Measurements from ENCODE around the gene METTL22. TPM values are rescaled to one million over a fixed set of nuclear protein-coding genes. Genes with fewer than 3 reads are reported as not detected.

Gene METTL22
- total and polyA plus RNA-seq, 10 of the 15 experiments (the other 5 are each of a cell fraction or from before 2014, with no cell fraction given) = 6.4 to 34.7 (median 18.8) TPM

DNA sequence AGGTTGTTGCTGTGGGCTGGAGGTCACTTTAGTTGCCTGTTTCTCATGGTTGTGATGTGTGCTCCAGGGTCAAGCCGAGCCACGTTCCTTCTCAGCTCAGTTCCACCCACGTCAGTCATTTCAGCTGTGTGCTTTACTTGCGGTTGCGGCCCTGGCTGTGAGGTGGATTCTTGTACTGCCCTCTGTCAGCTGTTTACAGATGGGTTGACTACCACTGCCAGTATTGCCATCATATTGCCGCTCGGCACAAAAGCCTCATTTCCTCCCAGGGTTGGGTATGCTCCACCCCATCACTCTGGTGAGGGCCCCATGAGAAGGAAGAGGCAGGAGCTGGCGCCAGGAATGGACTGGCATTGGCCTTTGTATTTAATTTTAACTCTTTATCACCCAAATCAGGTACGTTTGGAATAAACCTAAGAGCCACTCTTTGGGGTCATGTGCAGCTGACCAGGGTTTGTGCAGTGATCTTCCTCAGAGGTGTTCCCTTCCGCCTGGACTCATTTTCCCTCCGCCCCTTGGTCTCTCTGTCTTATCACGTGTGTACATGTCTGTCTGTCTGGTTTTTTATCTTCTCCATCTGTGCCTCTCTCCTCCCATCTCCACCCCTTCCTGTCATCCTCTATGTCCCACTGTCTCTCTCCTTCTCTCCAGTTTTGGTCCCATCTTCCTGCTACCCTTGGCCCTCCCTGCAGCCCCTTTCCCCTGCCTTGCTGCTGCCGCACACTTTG, 25.0 kb downstream of the METTL22 start:
- Histone ChIP-seq H3K4me2 (ENCODE audit: control insufficient read depth, insufficient read depth) (no peak overlapping the region), H4K20me1 (ENCODE audit: control insufficient read depth, insufficient read depth) (no peaks in the 10 kb centered on the region), H3K9ac (ENCODE audit: control insufficient read depth, insufficient read depth, low read length) (no peak overlapping the region), H3K27me3 (replicated peaks in 1 of 2; ENCODE audit: control insufficient read depth in 2 of 2, insufficient read depth in 2 of 2, low read length in 1 of 2) (no peaks in the 10 kb centered on the region), H3K9me3 (replicated peaks; ENCODE audit: control insufficient read depth, insufficient read depth, low read length) (no peaks in the 10 kb centered on the region), H3K27ac (ENCODE audit: control insufficient read depth, insufficient read depth) (no peak overlapping the region), H3K4me1 (ENCODE audit: control insufficient read depth, insufficient read depth, low read length) (no peaks in the 10 kb centered on the region), H3K4me3 (no peak overlapping the region), H3K79me2 (ENCODE audit: control insufficient read depth, insufficient read depth, low read length) (no peaks in the 10 kb centered on the region), H3K36me3 (ENCODE audit: control insufficient read depth in 2 of 2, insufficient read depth in 2 of 2, low read length in 1 of 2) (peaks cover 15 to 16% of the 10 kb centered on the region in 2 experiments), H2AFZ (ENCODE audit: control insufficient read depth, low read depth, low read length) (no peak overlapping the region)
- SMC1A ChIA-PET (ENCODE audit: uncharacterized antibody, unreplicated experiment) = no interaction called here
- no TSS peak for BruUV-seq (replicated peaks)
- POLR2A ChIA-PET = no interaction called here
- DNase-seq (ENCODE audit: low read depth, low spot score) = no peak
- in situ Hi-C loops (cut with MboI) (no loop called here), intact Hi-C loops (cut with micrococcal nuclease; ENCODE audit: unreplicated experiment) (no loop called here)
- 90% methylated on average over 13 of the region's 13 CpGs for whole genome bisulfite sequencing (ENCODE audit: insufficient coverage, insufficient replicate concordance, low lambda C conversion rate, missing lambda C conversion rate)
- ATAC-seq = no peak
- no peak for FAIRE-seq
- CTCF ChIA-PET = no interaction called here
- TF ChIP-seq RAD21 (IDR thresholded peaks at IDR 0.05; ENCODE audit: insufficient read depth, low read depth, low read length) = no peak
- no peak for TF ChIP-seq DPF2 (IDR thresholded peaks at IDR 0.05)
- no peak for TF ChIP-seq IKZF2 (IDR thresholded peaks at IDR 0.05)
- TF ChIP-seq SMARCA5 (IDR thresholded peaks at IDR 0.05) = no peak
- TF ChIP-seq TARDBP (IDR thresholded peaks at IDR 0.05; ENCODE audit: borderline replicate concordance) = no peak
- TF ChIP-seq SP1 (IDR thresholded peaks at IDR 0.05; ENCODE audit: low read depth, low read length) = no peak
- TF ChIP-seq ZBED1 (IDR thresholded peaks at IDR 0.05; ENCODE audit: borderline replicate concordance) = no peak
- TF ChIP-seq, protein P1, sequence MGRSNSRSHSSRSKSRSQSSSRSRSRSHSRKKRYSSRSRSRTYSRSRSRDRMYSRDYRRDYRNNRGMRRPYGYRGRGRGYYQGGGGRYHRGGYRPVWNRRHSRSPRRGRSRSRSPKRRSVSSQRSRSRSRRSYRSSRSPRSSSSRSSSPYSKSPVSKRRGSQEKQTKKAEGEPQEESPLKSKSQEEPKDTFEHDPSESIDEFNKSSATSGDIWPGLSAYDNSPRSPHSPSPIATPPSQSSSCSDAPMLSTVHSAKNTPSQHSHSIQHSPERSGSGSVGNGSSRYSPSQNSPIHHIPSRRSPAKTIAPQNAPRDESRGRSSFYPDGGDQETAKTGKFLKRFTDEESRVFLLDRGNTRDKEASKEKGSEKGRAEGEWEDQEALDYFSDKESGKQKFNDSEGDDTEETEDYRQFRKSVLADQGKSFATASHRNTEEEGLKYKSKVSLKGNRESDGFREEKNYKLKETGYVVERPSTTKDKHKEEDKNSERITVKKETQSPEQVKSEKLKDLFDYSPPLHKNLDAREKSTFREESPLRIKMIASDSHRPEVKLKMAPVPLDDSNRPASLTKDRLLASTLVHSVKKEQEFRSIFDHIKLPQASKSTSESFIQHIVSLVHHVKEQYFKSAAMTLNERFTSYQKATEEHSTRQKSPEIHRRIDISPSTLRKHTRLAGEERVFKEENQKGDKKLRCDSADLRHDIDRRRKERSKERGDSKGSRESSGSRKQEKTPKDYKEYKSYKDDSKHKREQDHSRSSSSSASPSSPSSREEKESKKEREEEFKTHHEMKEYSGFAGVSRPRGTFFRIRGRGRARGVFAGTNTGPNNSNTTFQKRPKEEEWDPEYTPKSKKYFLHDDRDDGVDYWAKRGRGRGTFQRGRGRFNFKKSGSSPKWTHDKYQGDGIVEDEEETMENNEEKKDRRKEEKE (IDR thresholded peaks at IDR 0.05) = no peak
- TF ChIP-seq, protein P2, sequence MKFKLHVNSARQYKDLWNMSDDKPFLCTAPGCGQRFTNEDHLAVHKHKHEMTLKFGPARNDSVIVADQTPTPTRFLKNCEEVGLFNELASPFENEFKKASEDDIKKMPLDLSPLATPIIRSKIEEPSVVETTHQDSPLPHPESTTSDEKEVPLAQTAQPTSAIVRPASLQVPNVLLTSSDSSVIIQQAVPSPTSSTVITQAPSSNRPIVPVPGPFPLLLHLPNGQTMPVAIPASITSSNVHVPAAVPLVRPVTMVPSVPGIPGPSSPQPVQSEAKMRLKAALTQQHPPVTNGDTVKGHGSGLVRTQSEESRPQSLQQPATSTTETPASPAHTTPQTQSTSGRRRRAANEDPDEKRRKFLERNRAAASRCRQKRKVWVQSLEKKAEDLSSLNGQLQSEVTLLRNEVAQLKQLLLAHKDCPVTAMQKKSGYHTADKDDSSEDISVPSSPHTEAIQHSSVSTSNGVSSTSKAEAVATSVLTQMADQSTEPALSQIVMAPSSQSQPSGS (IDR thresholded peaks at IDR 0.05; ENCODE audit: low read length) = no peak
- TF ChIP-seq ZSCAN29 (IDR thresholded peaks at IDR 0.05) = no peak
- no peak for TF ChIP-seq ESRRA (IDR thresholded peaks at IDR 0.05; ENCODE audit: low read length)
- TF ChIP-seq CBX5 (IDR thresholded peaks at IDR 0.05; ENCODE audit: low read depth) = no peak
- no peak for TF ChIP-seq KLF5 (IDR thresholded peaks at IDR 0.05; ENCODE audit: partially characterized antibody)
- TF ChIP-seq SMAD1 (IDR thresholded peaks at IDR 0.05; ENCODE audit: low read depth, partially characterized antibody) = no peak
- TF ChIP-seq, protein P3, sequence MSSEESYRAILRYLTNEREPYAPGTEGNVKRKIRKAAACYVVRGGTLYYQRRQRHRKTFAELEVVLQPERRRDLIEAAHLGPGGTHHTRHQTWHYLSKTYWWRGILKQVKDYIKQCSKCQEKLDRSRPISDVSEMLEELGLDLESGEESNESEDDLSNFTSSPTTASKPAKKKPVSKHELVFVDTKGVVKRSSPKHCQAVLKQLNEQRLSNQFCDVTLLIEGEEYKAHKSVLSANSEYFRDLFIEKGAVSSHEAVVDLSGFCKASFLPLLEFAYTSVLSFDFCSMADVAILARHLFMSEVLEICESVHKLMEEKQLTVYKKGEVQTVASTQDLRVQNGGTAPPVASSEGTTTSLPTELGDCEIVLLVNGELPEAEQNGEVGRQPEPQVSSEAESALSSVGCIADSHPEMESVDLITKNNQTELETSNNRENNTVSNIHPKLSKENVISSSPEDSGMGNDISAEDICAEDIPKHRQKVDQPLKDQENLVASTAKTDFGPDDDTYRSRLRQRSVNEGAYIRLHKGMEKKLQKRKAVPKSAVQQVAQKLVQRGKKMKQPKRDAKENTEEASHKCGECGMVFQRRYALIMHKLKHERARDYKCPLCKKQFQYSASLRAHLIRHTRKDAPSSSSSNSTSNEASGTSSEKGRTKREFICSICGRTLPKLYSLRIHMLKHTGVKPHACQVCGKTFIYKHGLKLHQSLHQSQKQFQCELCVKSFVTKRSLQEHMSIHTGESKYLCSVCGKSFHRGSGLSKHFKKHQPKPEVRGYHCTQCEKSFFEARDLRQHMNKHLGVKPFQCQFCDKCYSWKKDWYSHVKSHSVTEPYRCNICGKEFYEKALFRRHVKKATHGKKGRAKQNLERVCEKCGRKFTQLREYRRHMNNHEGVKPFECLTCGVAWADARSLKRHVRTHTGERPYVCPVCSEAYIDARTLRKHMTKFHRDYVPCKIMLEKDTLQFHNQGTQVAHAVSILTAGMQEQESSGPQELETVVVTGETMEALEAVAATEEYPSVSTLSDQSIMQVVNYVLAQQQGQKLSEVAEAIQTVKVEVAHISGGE (CRISPR knock-in tag; IDR thresholded peaks at IDR 0.05) = no peak
- no peak for TF ChIP-seq NR2C1 (IDR thresholded peaks at IDR 0.05)
- TF ChIP-seq RFX5 (IDR thresholded peaks at IDR 0.05; ENCODE audit: low read depth, low read length) = no peak
- TF ChIP-seq PML (IDR thresholded peaks at IDR 0.05; ENCODE audit: low read length) = no peak
- TF ChIP-seq JUND (IDR thresholded peaks at IDR 0.05; ENCODE audit: low read depth, low read length) = no peak
- RAD21 ChIA-PET (ENCODE audit: unreplicated experiment) = no interaction called here

Measured in GM12878 (cell line).